ENCODE results near the gene HCN4.
A peak's percentile ranks its signal among the peaks of the same experiment; 100 is the strongest.

Gene HCN4

GRCh38 chr15:73291441-73291840 is 77.3 kb downstream of the HCN4 start:
- no peak for DNase-seq

GRCh38 chr15:73287019-73287418 is 81.7 kb downstream of the HCN4 start:
- no peak for DNase-seq

- DNase-seq, result no peak
Measured at GRCh38 chr15:73286311-73286710, 82.4 kb downstream of the HCN4 start.

- peak; percentile 2 for DNase-seq
Measured at GRCh38 chr15:73284090-73284716, 84.6 kb downstream of the HCN4 start.

GRCh38 chr15:73283366-73283962 is 85.3 kb downstream of the HCN4 start:
- DNase-seq, result peak; percentile 59

GRCh38 chr15:73282567-73283365 is 86.0 kb downstream of the HCN4 start:
- no peak for DNase-seq

GRCh38 chr15:73275862-73276261 is 92.9 kb downstream of the HCN4 start:
- DNase-seq, result no peak

- peak; percentile 28 for DNase-seq
Measured at GRCh38 chr15:73273181-73274002, 95.4 kb downstream of the HCN4 start.

- DNase-seq, result no peak
Measured at GRCh38 chr15:73270366-73271097, 98.2 kb downstream of the HCN4 start.
